ENCODE measurements around the gene MEG3. TPM values are rescaled to one million over a fixed set of nuclear protein-coding genes. Genes with fewer than 3 reads are reported as not detected.

The MEG3 gene
- total RNA-seq, 2 experiments from 2014 or later, result not detected

- no peak for DNase-seq
- CTCF ChIA-PET, result interaction anchor here (0.6 kb wide), 1 partner anchor 388 kb away, joined by 3 read pairs; no protein-coding TSS in a partner anchor
- Mint-ChIP-seq H3K27ac (no peak overlapping the region), H3K27me3 (ENCODE audit: low read depth) (peaks cover 7% of the 10 kb centered on the region), H3K4me3 (no peak overlapping the region), H3K9me3 (no peaks in the 10 kb centered on the region), H3K36me3 (ENCODE audit: low read depth) (no peaks in the 10 kb centered on the region), H3K4me1 (ENCODE audit: low read depth) (no peaks in the 10 kb centered on the region)
- intact Hi-C loops (cut with micrococcal nuclease), result no loop called here
These were observed 8.3 kb downstream of the MEG3 start for GRCh38 chr14:100834082-100834793.

DNA sequence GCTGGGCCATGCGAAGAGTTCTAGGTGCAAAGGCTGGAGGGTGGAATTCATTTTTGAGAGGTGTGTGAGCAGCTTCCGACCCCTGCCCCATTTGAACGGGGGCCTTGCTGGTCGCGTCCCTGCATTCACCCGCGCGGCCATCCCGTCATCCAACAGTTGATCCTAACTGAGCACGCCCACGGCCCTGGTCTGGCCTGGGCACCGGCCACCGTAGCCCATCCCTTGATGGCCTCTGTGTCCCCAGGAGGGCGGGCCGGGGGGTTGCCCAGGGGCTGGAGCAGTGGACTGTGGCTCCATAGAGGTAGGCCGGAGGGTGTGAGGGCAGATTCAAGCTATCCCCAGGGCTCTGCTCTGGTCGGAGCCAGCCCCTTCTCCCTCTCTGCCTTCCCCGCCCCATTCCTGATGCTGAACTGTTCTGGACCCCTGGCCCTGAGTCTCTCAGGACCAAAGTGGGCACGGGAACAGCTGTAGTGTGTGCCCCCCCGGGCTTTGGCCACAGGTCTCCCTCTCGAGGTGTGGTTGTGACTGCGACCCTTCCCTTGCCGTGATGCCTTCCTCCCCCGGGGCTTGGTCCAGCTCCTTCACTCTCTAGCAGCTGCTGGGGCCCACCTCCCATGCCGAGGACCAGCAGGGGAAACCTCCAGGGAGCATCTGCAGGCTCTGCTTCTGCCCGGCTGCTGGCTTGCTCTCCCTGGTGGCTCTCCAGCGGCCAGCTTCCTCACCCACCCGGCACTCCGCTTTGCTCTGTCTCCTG is 9.1 kb downstream of the MEG3 start:
- intact Hi-C loops (cut with micrococcal nuclease), result no loop called here

DNA sequence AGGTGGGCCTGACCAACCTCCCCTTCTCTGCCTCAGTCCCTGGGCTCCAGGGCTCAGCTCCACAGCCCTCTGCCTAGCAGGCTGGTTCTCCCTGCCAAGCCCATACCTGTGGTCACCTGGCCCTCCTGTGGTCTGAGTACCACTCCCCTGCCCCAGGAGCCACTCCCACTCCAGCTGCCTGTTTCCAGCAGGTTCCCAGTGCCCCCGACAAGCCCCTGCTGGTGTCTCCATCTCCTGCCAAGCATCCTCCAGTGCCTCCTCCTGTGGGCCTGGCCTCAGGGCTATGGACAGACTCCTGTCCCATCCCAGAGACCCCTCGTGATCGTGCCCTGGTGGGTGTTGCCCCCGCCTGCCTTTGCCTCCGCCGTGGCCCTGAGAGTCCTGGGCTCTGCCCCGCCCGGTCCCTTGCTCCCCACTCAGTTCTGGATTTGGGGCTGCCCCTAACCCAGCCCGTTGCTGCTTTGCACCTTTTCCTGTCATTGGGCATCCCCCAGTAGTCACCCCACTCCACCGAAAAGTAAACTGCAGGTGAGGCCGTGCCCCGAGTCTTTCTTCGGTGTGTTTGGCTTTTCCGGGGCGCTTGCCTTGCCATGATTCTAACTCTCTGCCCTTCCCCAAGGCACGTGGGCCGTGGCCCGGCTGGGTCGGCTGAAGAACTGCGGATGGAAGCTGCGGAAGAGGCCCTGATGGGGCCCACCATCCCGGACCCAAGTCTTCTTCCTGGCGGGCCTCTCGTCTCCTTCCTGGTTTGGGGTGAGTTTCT is 9.8 kb downstream of the MEG3 start:
- Mint-ChIP-seq H3K27ac (no peak overlapping the region), H3K9me3 (no peaks in the 10 kb centered on the region), H3K4me1 (ENCODE audit: low read depth) (no peaks in the 10 kb centered on the region), H3K27me3 (ENCODE audit: low read depth) (no peaks in the 10 kb centered on the region), H3K4me3 (no peak overlapping the region), H3K36me3 (ENCODE audit: low read depth) (no peaks in the 10 kb centered on the region)
- intact Hi-C loops (cut with micrococcal nuclease), result no loop called here
- no peak for DNase-seq
- CTCF ChIA-PET, result no interaction called here

More for the DNA sequence above, 9.1 kb downstream of the MEG3 start:
- Mint-ChIP-seq H3K36me3 (ENCODE audit: low read depth) (no peaks in the 10 kb centered on the region), H3K4me3 (no peak overlapping the region), H3K27me3 (ENCODE audit: low read depth) (peaks cover 1% of the 10 kb centered on the region), H3K4me1 (ENCODE audit: low read depth) (no peaks in the 10 kb centered on the region), H3K9me3 (no peaks in the 10 kb centered on the region), H3K27ac (no peak overlapping the region)
- no peak for DNase-seq
- CTCF ChIA-PET, result no interaction called here

- Mint-ChIP-seq H3K4me3 (no peak overlapping the region), H3K36me3 (ENCODE audit: low read depth) (no peaks in the 10 kb centered on the region), H3K4me1 (ENCODE audit: low read depth) (no peaks in the 10 kb centered on the region), H3K27me3 (ENCODE audit: low read depth) (no peaks in the 10 kb centered on the region), H3K9me3 (no peaks in the 10 kb centered on the region), H3K27ac (no peak overlapping the region)
- intact Hi-C loops (cut with micrococcal nuclease), result no loop called here
- CTCF ChIA-PET, result interaction anchor here (0.7 kb wide), 1 partner anchor 14 kb away, joined by 3 read pairs; no protein-coding TSS in a partner anchor
- DNase-seq, result no peak
These were observed 10.4 kb downstream of the MEG3 start for GRCh38 chr14:100836311-100836805.

GRCh38 chr14:100836941-100837804 is 11.3 kb downstream of the MEG3 start:
- Mint-ChIP-seq H3K4me3 (no peak overlapping the region), H3K4me1 (ENCODE audit: low read depth) (no peaks in the 10 kb centered on the region), H3K9me3 (no peaks in the 10 kb centered on the region), H3K36me3 (ENCODE audit: low read depth) (no peaks in the 10 kb centered on the region), H3K27me3 (ENCODE audit: low read depth) (no peaks in the 10 kb centered on the region), H3K27ac (no peak overlapping the region)
- CTCF ChIA-PET, result interaction anchor here (0.7 kb wide), 1 partner anchor 13 kb away, joined by 3 read pairs; no protein-coding TSS in a partner anchor
- no peak for DNase-seq
- intact Hi-C loops (cut with micrococcal nuclease), result no loop called here

GRCh38 chr14:100837805-100838350 is 12.0 kb downstream of the MEG3 start:
- DNase-seq, result no peak
- intact Hi-C loops (cut with micrococcal nuclease), result no loop called here
- H3K9me3 Mint-ChIP-seq, result no peaks in the 10 kb centered on the region
- CTCF ChIA-PET, result no interaction called here
- no peaks in the 10 kb centered on the region for H3K36me3 Mint-ChIP-seq (ENCODE audit: low read depth)
- H3K4me1 Mint-ChIP-seq (ENCODE audit: low read depth), result no peaks in the 10 kb centered on the region
- H3K4me3 Mint-ChIP-seq, result no peak overlapping the region
- H3K27me3 Mint-ChIP-seq (ENCODE audit: low read depth), result no peaks in the 10 kb centered on the region
- H3K27ac Mint-ChIP-seq, result no peak overlapping the region

DNA sequence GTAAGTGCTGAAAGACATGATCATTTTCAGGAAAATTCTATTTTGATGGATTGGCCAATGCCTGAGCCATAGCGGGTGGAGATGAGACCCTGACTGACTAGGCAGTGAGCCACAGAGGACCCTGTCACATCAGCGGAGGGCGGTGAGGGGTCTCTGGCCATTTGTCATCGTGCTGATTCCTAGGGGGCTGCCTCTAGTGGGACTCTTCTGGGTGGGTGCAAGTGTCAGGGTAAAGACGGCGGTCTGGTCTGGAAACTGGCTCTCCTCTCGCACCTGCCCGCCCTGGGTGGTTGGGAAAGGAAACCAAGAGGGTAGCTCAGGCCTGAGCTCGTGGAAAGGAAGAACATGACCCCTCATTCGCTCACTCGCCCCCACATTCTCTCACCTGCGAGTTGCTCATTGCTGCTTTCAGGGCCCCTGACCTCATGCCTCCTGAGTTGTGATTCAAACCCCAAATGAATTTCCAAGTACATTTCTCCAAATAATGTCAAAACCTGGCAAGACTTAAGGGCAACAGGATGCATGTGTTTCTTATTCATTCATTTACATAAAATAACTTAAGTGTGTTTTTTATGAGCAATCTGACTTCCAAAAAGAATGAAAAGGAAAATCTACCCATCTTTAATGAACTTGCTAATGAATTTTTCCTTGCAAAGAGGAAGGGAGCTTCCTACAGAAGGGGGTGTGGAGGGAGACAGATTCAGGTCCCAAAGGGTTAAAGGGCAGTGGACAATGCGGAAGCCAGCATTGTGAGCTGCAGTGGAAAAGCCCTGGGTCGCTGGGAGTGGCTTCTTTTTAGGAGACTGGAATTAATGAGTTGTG is 12.8 kb downstream of the MEG3 start:
- H3K9me3 Mint-ChIP-seq, result no peaks in the 10 kb centered on the region
- H3K27ac Mint-ChIP-seq, result no peak overlapping the region
- no peak for DNase-seq
- no peaks in the 10 kb centered on the region for H3K4me1 Mint-ChIP-seq (ENCODE audit: low read depth)
- no peaks in the 10 kb centered on the region for H3K27me3 Mint-ChIP-seq (ENCODE audit: low read depth)
- CTCF ChIA-PET, result no interaction called here
- H3K4me3 Mint-ChIP-seq, result no peak overlapping the region
- H3K36me3 Mint-ChIP-seq (ENCODE audit: low read depth), result no peaks in the 10 kb centered on the region
- intact Hi-C loops (cut with micrococcal nuclease), result no loop called here

- Mint-ChIP-seq H3K4me3 (no peak overlapping the region), H3K4me1 (ENCODE audit: low read depth) (no peaks in the 10 kb centered on the region), H3K36me3 (ENCODE audit: low read depth) (no peaks in the 10 kb centered on the region), H3K9me3 (no peaks in the 10 kb centered on the region), H3K27me3 (ENCODE audit: low read depth) (no peaks in the 10 kb centered on the region), H3K27ac (no peak overlapping the region)
- intact Hi-C loops (cut with micrococcal nuclease), result no loop called here
- DNase-seq, result no peak
- CTCF ChIA-PET, result no interaction called here
These were observed 13.3 kb downstream of the MEG3 start for GRCh38 chr14:100839315-100839585.

DNA sequence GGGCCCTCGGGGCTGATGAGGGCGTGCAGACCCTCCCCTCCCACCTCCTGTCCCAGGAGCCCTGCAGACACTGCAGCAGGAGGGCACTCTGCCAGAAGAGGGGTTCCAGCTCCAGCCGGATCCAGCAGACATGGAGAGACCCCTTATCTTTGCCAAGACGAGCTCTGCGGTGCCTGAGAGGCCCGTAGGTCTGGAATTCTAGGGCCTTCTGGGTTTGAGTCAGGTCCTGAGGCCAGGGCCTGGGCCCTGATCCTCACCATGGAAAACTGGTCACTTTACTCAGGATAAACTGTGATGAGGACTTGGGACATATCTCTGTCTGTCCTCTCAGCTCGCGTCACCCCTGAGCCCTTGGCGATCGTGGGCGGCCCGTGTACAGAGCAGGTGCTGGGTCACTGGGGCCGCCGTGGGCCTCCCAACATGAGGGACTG is 13.8 kb downstream of the MEG3 start:
- intact Hi-C loops (cut with micrococcal nuclease), result no loop called here
- Mint-ChIP-seq H3K27ac (no peak overlapping the region), H3K4me3 (no peak overlapping the region), H3K9me3 (no peaks in the 10 kb centered on the region), H3K4me1 (ENCODE audit: low read depth) (no peaks in the 10 kb centered on the region), H3K36me3 (ENCODE audit: low read depth) (no peaks in the 10 kb centered on the region), H3K27me3 (ENCODE audit: low read depth) (no peaks in the 10 kb centered on the region)
- DNase-seq, result no peak
- CTCF ChIA-PET, result no interaction called here

GRCh38 chr14:100840286-100841065 is 14.6 kb downstream of the MEG3 start:
- H3K4me1 Mint-ChIP-seq (ENCODE audit: low read depth), result no peaks in the 10 kb centered on the region
- H3K36me3 Mint-ChIP-seq (ENCODE audit: low read depth), result no peaks in the 10 kb centered on the region
- no peak overlapping the region for H3K4me3 Mint-ChIP-seq
- no peak for DNase-seq
- no peak overlapping the region for H3K27ac Mint-ChIP-seq
- CTCF ChIA-PET, result no interaction called here
- intact Hi-C loops (cut with micrococcal nuclease), result no loop called here
- H3K9me3 Mint-ChIP-seq, result no peaks in the 10 kb centered on the region
- no peaks in the 10 kb centered on the region for H3K27me3 Mint-ChIP-seq (ENCODE audit: low read depth)

All from activated naive CD4-positive, alpha-beta T cell treated with anti-CD3 and anti-CD28 coated beads for 36 hours (primary cell).